Activated gamma-delta T cell treated with anti-CD3 and anti-CD28 coated beads, Interleukin-2, amount 50 U/mL, for 16 hours (primary cell): ENCODE data around the gene ZDHHC11B.
A peak's percentile ranks its signal among the peaks of the same experiment; 100 is the strongest.
"Not testable (repeated sequence)": the region's sequence is repeated elsewhere in the genome, so short reads cannot be mapped to it uniquely, and the experiment has no call there.

Experiments used
- DNase-seq: peaks from one replicate; pipeline ENCODE4 v3.0.0-alpha.2; 2020; ENCODE audit warnings: low read depth

Gene ZDHHC11B

GRCh38 chr5:784428-785177 is at the start of gene ZDHHC11B:
ZDHHC11B (minus strand) TSS chr5:784729; CDS start chr5:766919, 17,810 bp downstream.
- peak; percentile 84 for DNase-seq

GRCh38 chr5:834013-834412 is 49.5 kb upstream of the ZDHHC11B start:
- DNase-seq = not testable (repeated sequence)

GRCh38 chr5:828194-828593 is 43.7 kb upstream of the ZDHHC11B start:
- DNase-seq = not testable (repeated sequence)

DNA sequence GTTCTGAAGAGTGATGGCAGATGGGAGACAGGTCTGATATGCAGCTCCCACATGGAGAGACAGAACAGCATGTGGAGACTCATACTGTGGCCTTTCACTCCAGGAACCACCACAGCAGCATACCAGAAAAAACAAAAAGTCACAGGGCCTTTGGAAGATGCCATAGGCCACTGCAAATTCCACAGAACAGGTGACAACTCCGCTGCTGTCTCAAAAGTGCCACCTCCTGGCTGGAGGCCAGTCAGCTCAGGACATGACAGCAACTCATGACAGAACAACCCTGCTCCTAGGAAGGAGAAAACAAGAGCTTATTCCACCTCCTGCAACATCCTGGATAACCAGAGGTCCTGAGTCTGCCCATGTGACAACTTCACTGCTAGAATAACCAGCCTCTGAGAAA is 41.0 kb upstream of the ZDHHC11B start:
- not testable (repeated sequence) for DNase-seq

- no peak for DNase-seq
These were observed 37.0 kb upstream of the ZDHHC11B start for GRCh38 chr5:821504-821903.

DNA sequence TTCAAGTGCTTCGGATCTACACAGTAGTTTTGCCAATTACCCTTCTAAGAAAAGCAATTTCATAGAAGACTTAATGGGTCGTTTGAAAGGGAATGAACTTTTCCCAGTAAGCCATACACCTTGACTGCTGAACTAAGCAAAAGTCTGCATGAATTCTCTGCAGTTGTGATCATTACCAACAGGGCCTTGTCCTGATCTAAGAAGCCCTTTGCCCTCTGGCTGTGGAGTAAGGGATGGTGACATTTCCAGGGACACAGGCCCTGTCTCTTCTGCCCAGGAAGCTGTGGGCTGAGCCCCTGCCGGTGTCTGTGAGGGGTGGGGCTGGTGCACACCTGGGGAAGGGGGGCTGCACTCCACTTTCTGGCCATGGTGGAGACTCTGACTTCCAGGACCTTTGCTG is 35.7 kb upstream of the ZDHHC11B start:
- DNase-seq = no peak

DNA sequence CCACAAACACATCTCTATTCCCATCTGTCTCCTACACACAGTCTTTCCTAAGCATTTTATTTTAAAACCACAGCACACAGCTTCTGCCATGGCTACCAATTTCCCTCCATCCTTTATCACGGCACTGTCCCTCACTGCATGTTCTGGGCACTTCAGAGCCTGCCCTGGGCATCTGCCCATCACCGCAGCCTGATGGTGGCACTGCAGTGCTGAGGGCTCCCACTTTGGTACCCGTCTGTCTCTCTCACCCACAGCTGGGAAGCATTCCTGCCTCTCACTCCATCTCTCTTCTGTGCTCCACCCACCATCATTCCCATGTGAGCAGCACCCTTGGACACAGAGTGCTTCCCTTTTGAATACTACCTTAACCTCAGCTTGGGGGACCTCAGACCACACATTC is 34.5 kb upstream of the ZDHHC11B start:
- DNase-seq = no peak

DNA sequence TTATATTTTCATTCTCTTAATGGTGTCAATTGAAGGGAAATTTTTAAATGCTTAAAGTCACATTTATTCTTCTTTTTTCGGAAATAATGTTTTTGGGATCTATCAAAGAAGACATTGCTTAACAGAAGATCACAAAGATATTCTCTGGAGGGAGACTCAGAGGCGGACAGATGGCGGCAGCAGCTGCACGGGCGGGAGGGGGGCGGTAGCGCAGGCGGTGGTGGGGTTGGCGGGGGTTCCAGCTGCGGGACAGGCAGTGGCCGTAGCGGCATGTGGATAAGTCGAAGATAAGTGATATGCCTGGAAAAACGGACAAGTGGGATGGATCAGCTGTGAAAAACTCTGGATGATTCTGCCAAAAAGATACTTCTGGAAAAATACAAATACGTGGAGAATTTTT is 31.6 kb upstream of the ZDHHC11B start:
- no peak for DNase-seq

DNA sequence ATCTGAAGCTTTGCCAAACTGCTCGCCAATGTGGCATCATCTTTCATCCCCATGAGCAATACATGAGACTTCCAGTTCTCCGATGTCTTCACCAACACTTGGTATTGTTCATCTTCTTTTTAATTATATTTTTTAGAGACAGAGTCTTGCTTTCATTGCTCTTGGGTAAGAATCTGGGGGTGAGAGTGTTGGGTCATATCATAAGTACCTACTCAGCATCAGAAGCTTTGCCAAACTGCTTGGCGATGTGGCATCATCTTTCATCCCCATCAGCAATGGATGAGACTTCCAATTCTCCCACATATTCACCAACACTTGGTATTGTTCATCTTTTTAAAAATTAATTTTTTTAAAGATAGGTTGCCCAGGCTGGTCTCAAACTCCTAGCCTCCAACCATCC is 30.9 kb upstream of the ZDHHC11B start:
- no peak for DNase-seq

DNA sequence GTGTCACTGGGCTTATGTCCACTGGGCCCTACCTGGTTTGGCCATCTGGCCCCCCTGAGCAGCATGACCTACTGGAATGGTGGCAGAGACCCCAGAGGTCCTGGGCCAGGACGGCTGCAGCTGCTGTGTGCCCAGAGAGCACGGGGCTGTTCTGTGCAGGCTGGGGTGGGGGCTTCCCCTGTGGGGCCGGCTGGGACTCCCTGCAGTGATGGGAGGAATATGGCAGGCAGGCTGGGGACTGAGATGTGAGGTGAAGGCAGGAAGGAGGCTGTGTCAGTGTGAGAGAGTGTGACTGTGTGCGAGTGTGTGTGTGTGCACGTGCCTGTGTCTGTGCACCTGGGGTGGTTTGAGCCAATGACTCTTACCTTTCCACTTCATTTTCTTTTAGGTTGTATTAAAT is 29.0 kb upstream of the ZDHHC11B start:
- DNase-seq = not testable (repeated sequence)

DNA sequence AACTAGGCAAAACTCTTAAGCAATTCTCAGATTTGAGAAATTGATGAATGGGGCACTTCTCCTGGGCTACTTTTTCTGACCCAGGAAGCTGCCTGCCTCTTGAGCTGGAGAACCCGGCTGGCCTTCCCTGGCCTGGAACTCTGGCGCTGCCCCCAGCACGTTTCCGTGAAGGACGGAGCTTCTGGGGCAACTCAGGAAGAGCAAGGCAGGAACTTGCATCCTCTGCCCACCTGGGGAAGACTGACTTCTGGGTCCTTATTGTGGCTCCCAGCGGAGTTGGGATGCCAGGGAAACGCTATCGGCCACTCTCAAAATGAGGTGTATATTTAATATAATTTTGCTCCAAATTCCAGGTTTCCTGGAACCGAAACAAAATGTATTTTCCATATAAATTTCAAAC is 26.9 kb upstream of the ZDHHC11B start:
- not testable (repeated sequence) for DNase-seq

DNA sequence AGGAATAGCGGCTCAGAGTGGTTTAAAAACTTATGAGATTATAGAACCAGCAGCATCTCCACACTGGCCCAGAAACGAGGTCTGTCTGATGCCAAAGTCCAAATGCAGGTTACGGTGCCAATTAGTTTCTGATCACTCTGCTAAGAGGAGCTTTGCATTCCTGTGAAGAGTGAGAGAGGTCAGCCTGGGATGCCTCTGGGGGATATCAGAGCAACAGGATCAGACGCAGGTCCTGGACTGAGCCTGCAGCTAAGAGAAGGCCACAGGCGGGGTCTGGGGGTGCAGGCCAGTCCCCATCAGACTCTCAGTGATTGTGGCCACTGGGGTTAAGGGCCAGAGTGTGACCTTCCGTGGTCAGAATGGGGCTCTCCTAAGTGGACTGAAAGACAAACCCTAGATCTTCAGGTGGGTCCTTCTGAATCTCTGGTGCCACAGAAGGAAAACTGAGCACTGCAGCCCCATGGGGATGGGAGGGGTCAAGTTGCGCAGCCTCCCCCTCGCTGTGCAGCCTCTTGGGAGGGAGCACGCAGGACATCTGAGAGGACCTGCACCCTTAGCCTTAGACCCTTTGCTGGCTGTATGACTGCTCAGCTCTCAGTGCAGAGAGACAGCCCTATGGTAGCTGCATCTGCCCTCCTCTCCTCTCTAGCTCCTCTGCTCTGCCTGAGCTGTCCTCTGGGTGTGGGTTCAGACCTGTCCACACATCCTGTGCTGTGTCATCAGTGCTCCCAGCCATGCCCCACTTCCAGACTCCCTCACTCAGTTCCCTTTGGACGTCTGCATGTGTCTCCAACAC is 23.4 kb upstream of the ZDHHC11B start:
- not testable (repeated sequence) for DNase-seq

- DNase-seq = no peak
These were observed 16.9 kb upstream of the ZDHHC11B start for GRCh38 chr5:801472-801871.

DNA sequence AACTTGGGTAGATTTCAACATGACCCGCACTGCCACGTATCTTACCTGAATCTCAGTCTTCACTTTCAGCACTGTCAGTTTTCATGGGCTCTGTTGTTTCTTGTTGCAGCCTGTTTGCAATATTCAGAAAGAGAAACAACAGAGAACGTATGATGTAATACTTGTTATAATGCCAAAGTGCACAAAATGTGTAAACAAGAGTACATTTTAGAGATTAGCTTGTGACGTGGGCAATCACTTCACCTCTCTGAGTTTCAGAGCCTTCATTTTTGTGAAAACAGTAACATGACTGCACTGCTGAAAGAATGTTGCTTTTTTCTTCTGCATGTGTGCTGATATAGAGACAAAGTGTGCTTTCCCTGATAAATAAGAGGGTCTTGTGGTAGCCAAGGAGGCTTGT is 16.5 kb upstream of the ZDHHC11B start:
- not testable (repeated sequence) for DNase-seq

- not testable (repeated sequence) for DNase-seq
These were observed 14.1 kb upstream of the ZDHHC11B start for GRCh38 chr5:798505-799138.

GRCh38 chr5:797986-798385 is 13.5 kb upstream of the ZDHHC11B start:
- DNase-seq = not testable (repeated sequence)

GRCh38 chr5:795873-796272 is 11.3 kb upstream of the ZDHHC11B start:
- DNase-seq = not testable (repeated sequence)

GRCh38 chr5:794948-795347 is 10.4 kb upstream of the ZDHHC11B start:
- DNase-seq = not testable (repeated sequence)

GRCh38 chr5:788703-789102 is 4.2 kb upstream of the ZDHHC11B start:
- DNase-seq = not testable (repeated sequence)

DNA sequence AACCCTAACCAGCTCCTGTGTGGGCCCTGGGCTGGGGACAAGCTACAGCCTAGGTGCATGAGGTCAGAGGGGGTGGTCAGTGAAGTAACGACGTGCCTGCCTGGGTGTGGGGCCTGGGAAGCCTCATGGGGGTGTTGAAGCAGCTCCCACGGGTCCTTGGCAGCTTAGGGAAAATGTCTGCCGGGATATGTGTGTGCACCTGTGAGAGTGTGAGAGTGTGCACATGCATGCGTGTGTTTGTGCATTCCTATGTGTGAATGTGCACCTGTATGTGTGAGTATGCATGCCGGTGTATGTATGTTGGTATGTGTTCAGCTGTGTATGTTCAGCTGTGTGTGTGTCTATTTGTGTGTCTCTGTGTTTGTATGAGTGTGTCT is 3.3 kb upstream of the ZDHHC11B start:
- DNase-seq = not testable (repeated sequence)

- DNase-seq = not testable (repeated sequence)
These were observed 2.8 kb upstream of the ZDHHC11B start for GRCh38 chr5:787224-787856.

DNA sequence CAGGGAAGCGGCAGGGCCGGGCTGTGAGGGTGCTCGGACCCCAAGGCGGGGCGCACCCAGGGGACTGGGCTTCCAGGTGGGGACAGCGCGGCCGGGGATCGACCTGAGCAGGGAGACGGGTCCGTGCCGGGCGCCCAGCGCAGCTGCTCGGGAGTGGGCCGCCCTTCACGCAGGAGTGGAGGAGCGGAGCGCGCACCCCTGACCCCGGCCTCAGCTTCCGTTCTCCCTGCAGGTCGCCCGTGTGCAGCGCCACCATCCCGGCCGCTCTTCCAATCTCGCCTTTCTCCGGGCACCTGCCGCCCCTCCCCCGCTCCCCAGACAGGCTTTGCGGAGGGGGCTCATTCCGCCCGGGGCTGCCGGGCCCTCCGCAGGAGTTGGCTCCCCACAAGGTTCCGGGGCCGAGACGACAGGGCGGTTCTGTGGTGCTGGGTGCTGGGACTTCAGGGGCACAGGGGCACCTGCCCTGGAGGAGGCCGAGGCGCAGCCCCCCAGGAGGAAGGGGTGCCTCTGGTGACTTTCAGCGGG is 714 bp upstream of the ZDHHC11B start:
- not testable (repeated sequence) for DNase-seq
